A549 (cell line): Measurements from ENCODE around the gene OVCH2.

ENCODE experiments used
- CHD4 ChIP-seq: fragments of 200-600 bp; sonication (generic); IDR thresholded peaks from 2 replicates; pipeline ENCODE4 v1.6.1; 2016; ENCODE audit warnings: antibody characterized with exemption, mild to moderate bottlenecking, borderline replicate concordance
- HDAC2 ChIP-seq: fragments of 200-600 bp; sonication (generic); IDR thresholded peaks from 2 replicates; pipeline ENCODE4 v1.6.1; 2016
- JUN ChIP-seq, 2 experiments: fragments of >200 bp; sonication (Bioruptor Twin); formaldehyde crosslinking; IDR thresholded peaks; 2 replicates in 1 of 2; 3 replicates in 1 of 2; pipeline ENCODE4 v1.6.1; 2016 to 2017
- KDM1A ChIP-seq: fragments of 200-600 bp; sonication (generic); IDR thresholded peaks from 2 replicates; pipeline ENCODE4 v1.6.1; 2016; ENCODE audit warnings: low read depth, mild to moderate bottlenecking
- MAFK ChIP-seq: fragments of 450-650 bp; IDR thresholded peaks from 2 replicates; pipeline ENCODE4 v1.6.1; 2014; ENCODE audit not compliant: partially characterized antibody
- MYC ChIP-seq: IDR thresholded peaks from 2 replicates; pipeline ENCODE4 v1.6.1; 2012; ENCODE audit warnings: mild to moderate bottlenecking, inconsistent platforms, low read length, improper control_type of control experiment, borderline replicate concordance
- POLR2A ChIP-seq: IDR thresholded peaks from 2 replicates; pipeline ENCODE4 v1.6.1; 2012; ENCODE audit warnings: mild to moderate bottlenecking, low read length
- RCOR1 ChIP-seq: fragments of 150-350 bp; IDR thresholded peaks from 2 replicates; pipeline ENCODE4 v1.6.1; 2014; ENCODE audit warnings: antibody characterized with exemption, low read length, low read depth
- RFX5 ChIP-seq: fragments of 450-650 bp; IDR thresholded peaks from 2 replicates; pipeline ENCODE4 v1.7.1; 2014; ENCODE audit warnings: antibody characterized with exemption, mild to moderate bottlenecking, moderate library complexity
- RNF2 ChIP-seq: fragments of 200-600 bp; sonication (generic); IDR thresholded peaks from 2 replicates; pipeline ENCODE4 v1.6.1; 2016; ENCODE audit warnings: low read depth, mild to moderate bottlenecking, antibody characterized with exemption, moderate library complexity, borderline replicate concordance
- TF ChIP-seq, protein P1 (sequence below): fragments of >200 bp; sonication (Bioruptor Twin); formaldehyde crosslinking; IDR thresholded peaks from 3 replicates; pipeline ENCODE4 v1.5.1; 2016
- TF ChIP-seq, protein P2 (sequence below): IDR thresholded peaks from 2 replicates; pipeline ENCODE4 v1.6.1; 2012
- TF ChIP-seq, protein P3 (sequence below): IDR thresholded peaks from 2 replicates; pipeline ENCODE4 v1.6.1; 2012; ENCODE audit warnings: low read depth, borderline replicate concordance

DNA sequence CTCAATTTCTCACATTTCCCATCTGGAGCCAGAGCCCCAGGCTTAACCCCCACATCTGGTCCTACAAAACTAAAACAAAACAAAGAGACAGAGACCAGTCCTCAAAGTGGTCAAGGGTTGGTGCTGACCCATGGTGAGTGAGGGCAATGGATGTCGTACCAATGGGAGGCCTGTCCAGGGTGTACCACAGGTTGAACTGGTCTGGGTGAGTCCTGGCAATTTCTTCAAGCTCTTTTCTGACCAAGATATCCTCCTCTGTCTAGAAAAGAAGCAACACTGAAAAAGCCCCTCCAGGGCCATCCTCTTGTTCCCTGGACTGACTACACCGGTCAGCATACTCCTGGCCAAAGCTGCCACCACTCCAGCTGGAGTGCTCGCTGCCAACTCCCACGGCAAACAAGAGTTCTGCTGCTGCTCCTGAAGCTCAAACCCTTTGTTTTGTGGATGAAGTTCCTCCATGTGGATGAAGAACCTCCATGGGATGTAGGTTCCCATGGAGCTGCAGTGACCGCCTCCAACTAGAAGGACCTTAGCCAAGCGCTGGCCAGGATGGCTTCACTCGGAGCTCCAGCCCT lies 39.9 kb downstream of the OVCH2 start:
- TF ChIP-seq, protein P1, sequence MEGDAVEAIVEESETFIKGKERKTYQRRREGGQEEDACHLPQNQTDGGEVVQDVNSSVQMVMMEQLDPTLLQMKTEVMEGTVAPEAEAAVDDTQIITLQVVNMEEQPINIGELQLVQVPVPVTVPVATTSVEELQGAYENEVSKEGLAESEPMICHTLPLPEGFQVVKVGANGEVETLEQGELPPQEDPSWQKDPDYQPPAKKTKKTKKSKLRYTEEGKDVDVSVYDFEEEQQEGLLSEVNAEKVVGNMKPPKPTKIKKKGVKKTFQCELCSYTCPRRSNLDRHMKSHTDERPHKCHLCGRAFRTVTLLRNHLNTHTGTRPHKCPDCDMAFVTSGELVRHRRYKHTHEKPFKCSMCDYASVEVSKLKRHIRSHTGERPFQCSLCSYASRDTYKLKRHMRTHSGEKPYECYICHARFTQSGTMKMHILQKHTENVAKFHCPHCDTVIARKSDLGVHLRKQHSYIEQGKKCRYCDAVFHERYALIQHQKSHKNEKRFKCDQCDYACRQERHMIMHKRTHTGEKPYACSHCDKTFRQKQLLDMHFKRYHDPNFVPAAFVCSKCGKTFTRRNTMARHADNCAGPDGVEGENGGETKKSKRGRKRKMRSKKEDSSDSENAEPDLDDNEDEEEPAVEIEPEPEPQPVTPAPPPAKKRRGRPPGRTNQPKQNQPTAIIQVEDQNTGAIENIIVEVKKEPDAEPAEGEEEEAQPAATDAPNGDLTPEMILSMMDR: no peak
- TF ChIP-seq KDM1A: no peak
- TF ChIP-seq RNF2: no peak
- no peak for TF ChIP-seq MAFK
- TF ChIP-seq RFX5: no peak
- TF ChIP-seq, protein P2, sequence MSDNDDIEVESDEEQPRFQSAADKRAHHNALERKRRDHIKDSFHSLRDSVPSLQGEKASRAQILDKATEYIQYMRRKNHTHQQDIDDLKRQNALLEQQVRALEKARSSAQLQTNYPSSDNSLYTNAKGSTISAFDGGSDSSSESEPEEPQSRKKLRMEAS: no peak
- TF ChIP-seq POLR2A: no peak
- no peak for TF ChIP-seq HDAC2
- TF ChIP-seq, protein P3, sequence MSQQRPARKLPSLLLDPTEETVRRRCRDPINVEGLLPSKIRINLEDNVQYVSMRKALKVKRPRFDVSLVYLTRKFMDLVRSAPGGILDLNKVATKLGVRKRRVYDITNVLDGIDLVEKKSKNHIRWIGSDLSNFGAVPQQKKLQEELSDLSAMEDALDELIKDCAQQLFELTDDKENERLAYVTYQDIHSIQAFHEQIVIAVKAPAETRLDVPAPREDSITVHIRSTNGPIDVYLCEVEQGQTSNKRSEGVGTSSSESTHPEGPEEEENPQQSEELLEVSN: no peak
- TF ChIP-seq RCOR1: no peak
- TF ChIP-seq MYC: no peak
- TF ChIP-seq JUN (IDR thresholded peaks at IDR 0.05): no peak
- no peak for TF ChIP-seq CHD4
